ENCODE data around the gene SAMD4B. TPM values are rescaled to one million over a fixed set of nuclear protein-coding genes. Genes with fewer than 3 reads are reported as not detected.

SAMD4B gene
- 10 to 100 TPM; 42.0 to 45.7 TPM for total RNA-seq

DNA sequence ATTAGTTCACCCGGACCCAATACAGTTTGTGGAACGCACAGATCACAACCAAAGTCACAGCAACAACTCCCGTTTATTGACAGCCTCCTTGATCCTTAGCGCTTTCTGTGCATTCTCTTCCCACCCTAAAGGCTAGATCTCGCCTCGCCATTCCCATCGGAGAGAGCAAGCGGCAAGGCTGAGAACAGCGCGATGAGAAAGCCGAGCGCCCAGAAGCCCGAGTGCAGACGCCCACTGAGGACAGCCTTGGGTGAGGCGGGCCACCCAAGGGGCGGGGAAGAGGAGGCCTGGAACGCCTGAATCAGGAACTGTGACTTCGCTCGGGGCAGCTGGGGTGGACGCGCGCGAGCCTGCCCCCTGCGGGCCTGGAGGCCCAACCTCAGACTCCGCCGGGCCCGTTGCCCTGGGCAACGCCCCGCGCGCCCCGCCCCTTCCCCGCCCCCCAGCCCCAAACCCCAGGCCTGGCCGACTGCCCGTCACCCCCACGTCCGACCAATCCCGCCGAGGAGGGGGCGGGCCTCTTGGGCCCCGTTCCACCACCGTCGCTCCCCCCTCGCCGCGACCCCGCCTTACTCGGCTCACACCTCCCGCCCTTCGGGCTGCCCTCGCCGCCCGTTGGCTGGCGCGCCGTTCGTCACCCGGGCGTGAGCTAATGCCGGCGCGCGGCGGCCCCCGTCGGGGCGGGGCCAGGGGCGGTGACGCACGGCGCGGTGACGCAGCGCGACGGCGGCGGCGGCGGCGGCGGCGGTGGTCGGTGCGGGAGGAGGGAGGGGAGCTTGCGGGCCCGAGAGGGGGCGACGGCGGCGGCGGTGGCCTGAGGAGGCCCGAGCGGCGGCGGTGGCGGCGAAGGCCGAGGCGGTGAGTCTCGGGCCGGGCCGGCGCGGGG, at the start of gene SAMD4B:
TSS of gene SAMD4B (plus strand) at position 703 of the 886 bp plus-strand sequence. CDS start 14,473 bp downstream, outside the sequence.

DNA sequence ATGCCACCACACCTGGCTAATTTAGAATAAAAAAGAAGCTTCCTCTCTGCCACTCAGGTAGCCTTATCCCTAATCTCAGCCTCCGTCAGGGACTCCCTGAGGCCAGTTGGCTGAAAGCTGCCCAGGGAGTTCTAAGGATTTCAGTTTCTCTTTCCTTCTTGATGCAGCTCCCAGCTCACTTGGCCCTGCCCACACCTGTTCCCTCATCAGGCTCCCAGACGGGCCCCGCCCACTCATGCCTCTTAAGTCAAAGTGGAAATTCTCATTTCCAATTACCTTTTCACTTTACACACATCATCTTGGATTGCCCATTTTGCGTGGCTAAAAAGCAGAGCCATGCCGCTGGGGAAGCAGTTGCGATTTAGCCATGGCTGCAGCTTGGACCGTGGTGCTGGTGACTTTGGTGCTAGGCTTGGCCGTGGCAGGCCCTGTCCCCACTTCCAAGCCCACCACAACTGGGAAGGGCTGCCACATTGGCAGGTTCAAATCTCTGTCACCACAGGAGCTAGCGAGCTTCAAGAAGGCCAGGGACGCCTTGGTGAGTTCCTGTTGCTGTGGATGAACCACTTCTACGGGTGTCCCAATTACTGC, 46.1 kb upstream of the SAMD4B start, which contains the start of gene IFNL1:
TSS of gene IFNL1 (plus strand) at position 353 of the 591 bp plus-strand sequence. CDS start at position 368, 15 bp downstream.

GRCh38 chr19:39390751-39391437, 48.7 kb downstream of the SAMD4B start, which contains the start of the genes MED29 and PAF1:
MED29 (plus strand) TSS chr19:39391378; CDS start chr19:39391423, 45 bp downstream.
PAF1 (minus strand) TSS chr19:39391106; CDS start chr19:39390864, 242 bp downstream.

GRCh38 chr19:39406656-39407409, 64.6 kb downstream of the SAMD4B start, which contains the start of gene ZFP36:
ZFP36 (plus strand) TSS chr19:39406847; CDS start chr19:39406905, 58 bp downstream.

DNA sequence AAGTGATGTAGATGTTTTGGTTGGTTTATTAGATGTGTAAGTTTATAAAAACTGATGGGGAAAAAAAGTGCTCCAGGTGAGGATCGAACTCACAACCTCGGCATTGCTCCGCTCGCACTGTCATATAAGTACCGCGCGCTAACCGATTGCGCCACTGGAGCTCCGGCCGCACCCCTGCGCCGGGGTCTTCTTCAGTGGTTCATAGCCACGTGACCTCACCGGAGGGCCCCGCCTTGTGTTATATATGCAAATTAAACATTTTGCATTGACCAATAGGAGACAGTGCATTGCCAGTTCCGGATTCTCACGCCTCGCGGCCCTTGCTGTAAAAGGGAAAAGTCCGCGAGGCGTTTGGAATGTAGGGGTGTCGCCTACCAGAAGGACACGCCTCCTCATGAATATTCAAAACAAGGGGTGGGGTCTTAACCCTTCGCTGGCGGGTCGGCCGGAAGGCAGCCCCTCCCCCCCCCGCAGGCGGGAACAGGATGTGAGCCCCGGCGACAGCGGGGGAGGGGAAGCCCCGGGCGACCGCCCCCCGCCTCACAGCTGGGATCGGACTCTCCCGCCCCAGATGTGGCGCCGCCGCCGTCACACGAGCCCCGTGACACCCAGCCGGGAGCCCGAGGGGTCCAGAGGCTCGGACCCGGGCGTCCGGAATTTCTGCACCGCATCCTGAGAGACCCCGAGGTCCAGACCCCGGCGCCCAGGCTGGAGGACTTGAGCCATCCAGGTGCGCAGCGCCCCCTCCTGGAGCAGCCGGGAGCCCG, 70.1 kb downstream of the SAMD4B start, which contains the start of gene PLEKHG2:
TSS of gene PLEKHG2 (plus strand) at position 570 of the 767 bp plus-strand sequence. CDS start 1,418 bp downstream, outside the sequence.

Small RNAs within 50 kb of the gene (microRNA-seq; reads per million reads assigned to microRNA genes)
- not detected for gene MIR4530 (ENCODE audit: borderline microRNAs expressed, borderline replicate concordance)

Other genes starting within 250 kb of the SAMD4B start
- gene PAK4, start 216.6 kb upstream of the SAMD4B start, total RNA-seq, result 10 to 100 TPM; 15.1 to 15.5 TPM
- not detected for gene NCCRP1, start 145.5 kb upstream of the SAMD4B start, total RNA-seq
- not detected for gene SYCN, start 138.2 kb upstream of the SAMD4B start, total RNA-seq
- not detected for gene IFNL3, start 97.4 kb upstream of the SAMD4B start, total RNA-seq
- not detected for gene IFNL4, start 93.6 kb upstream of the SAMD4B start, total RNA-seq
- gene IFNL2, start 74.0 kb upstream of the SAMD4B start, total RNA-seq, result not detected
- not detected for gene IFNL1, start 46.0 kb upstream of the SAMD4B start, total RNA-seq
- 1 to 10 TPM; 6.8 to 7.0 TPM for gene LRFN1, start 21.6 kb upstream of the SAMD4B start, total RNA-seq
- 100 to 1,000 TPM; 651 to 653 TPM for gene GMFG, start 6.4 kb upstream of the SAMD4B start, total RNA-seq
- gene PAF1, start 48.7 kb downstream of the SAMD4B start, total RNA-seq, result 10 to 100 TPM; 37.1 to 38.1 TPM
- gene MED29, start 49.0 kb downstream of the SAMD4B start, total RNA-seq, result 10 to 100 TPM; 29.7 to 30.1 TPM
- 100 to 1,000 TPM; 112 to 120 TPM for gene ZFP36, start 64.4 kb downstream of the SAMD4B start, total RNA-seq
- 10 to 100 TPM; 69.1 to 72.5 TPM for gene PLEKHG2, start 70.2 kb downstream of the SAMD4B start, total RNA-seq
- gene RPS16, start 93.5 kb downstream of the SAMD4B start, total RNA-seq, result 1,000 to 10,000 TPM; 3,249 to 3,348 TPM
- 100 to 1,000 TPM; 145 to 151 TPM for gene SUPT5H, start 103.2 kb downstream of the SAMD4B start, total RNA-seq
- gene TIMM50, start 138.4 kb downstream of the SAMD4B start, total RNA-seq, result 10 to 100 TPM; 45.9 to 46.0 TPM
- under 1 TPM; 0.10 to 0.14 TPM for gene DLL3, start 156.5 kb downstream of the SAMD4B start, total RNA-seq
- not detected for gene SELENOV, start 172.7 kb downstream of the SAMD4B start, total RNA-seq
- gene EID2B, start 190.4 kb downstream of the SAMD4B start, total RNA-seq, result 1 to 10 TPM; 4.2 to 4.7 TPM
- gene EID2, start 197.7 kb downstream of the SAMD4B start, total RNA-seq, result 10 to 100 TPM; 18.3 to 18.5 TPM